Stomach (tissue), 4 donors: Measurements from ENCODE around the gene SPX.

Source experiments
- CTCF ChIP-seq, 7 experiments: fragments of 450-650 bp in 4 of 7; fragments of 200-600 bp in 3 of 7; sonication (generic) in 3 of 7; IDR thresholded peaks; one replicate each; pipeline ENCODE4 v1.5.1; 2016 to 2019; ENCODE audit warnings: antibody characterized with exemption in 7 of 7, control low read depth in 2 of 7, mild to moderate bottlenecking in 1 of 7
- EP300 ChIP-seq: sonication (generic); formaldehyde crosslinking; IDR thresholded peaks from one replicate; pipeline ENCODE4 v1.6.1; 2017; ENCODE audit warnings: antibody characterized with exemption
- POLR2A ChIP-seq, 4 donors: fragments of 450-650 bp; IDR thresholded peaks; one replicate each; pipeline ENCODE4 v1.6.1; 2016; ENCODE audit warnings: antibody characterized with exemption in 4 of 4, control low read depth in 2 of 4, mild to moderate bottlenecking in 1 of 4, moderate library complexity in 1 of 4
- POLR2AphosphoS5 ChIP-seq, 3 donors: sonication (generic); formaldehyde crosslinking; IDR thresholded peaks; one replicate each; pipeline ENCODE4 v1.6.1; 2016; ENCODE audit warnings: antibody characterized with exemption in 3 of 3

- no peak for TF ChIP-seq CTCF (IDR thresholded peaks at IDR 0.05)
- no peak for TF ChIP-seq POLR2A (IDR thresholded peaks at IDR 0.05)
- no peak for TF ChIP-seq EP300
- no peak for TF ChIP-seq POLR2AphosphoS5 (IDR thresholded peaks at IDR 0.05)
Observed at GRCh38 chr12:21509768-21510167, 16.3 kb upstream of the SPX start.
